ENCODE data around the gene MITF. TPM values are rescaled to one million over a fixed set of nuclear protein-coding genes. Genes with fewer than 3 reads are reported as not detected.

MITF gene
- polyA plus RNA-seq, 1 donor from 2014 or later: 0.54 TPM

GRCh38 chr3:69811452-69812401 lies 72.5 kb downstream of the MITF start:
- Mint-ChIP-seq H3K4me3 (no peak overlapping the region), H3K36me3 (no peaks in the 10 kb centered on the region), H3K9me3 (peaks cover 0 to 5% (median 2%) of the 10 kb centered on the region in 3 donors), H3K4me1 (no peaks in the 10 kb centered on the region), H3K27ac (no peak overlapping the region), H3K27me3 (no peaks in the 10 kb centered on the region)

GRCh38 chr3:69815970-69816369 lies 76.7 kb downstream of the MITF start:
- H3K4me3 Mint-ChIP-seq: no peak overlapping the region

DNA sequence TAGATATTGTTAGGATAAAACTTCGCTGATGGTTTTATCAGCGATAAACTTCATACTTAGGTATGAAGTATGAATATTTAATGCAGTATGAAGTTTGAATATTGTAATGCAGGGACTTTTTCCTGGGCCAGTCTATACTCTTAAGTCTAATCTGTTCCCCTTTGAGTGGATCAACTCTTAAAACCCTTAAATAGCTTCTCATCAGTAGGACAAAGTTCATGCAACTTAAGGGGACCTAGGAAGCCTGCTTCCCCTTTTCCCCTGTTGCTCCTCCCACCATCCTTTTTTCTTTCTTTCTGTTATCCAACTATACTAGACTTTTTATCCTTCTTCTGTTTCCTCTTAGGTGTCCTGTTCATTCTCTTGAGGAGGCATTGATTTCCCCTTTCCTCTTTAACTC lies 78.7 kb downstream of the MITF start:
- Mint-ChIP-seq H3K4me1 (no peaks in the 10 kb centered on the region), H3K4me3 (no peak overlapping the region), H3K9me3 (peaks cover 0 to 3% (median 2%) of the 10 kb centered on the region in 3 donors), H3K27ac (peak overlapping the region in 1 of 3 donors; percentile 4), H3K36me3 (no peaks in the 10 kb centered on the region), H3K27me3 (no peaks in the 10 kb centered on the region)

More at GRCh38 chr3:69815970-69816369, 76.7 kb downstream of the MITF start:
- H3K4me1 Mint-ChIP-seq: no peaks in the 10 kb centered on the region
- H3K27me3 Mint-ChIP-seq: no peaks in the 10 kb centered on the region
- H3K36me3 Mint-ChIP-seq: no peaks in the 10 kb centered on the region
- H3K27ac Mint-ChIP-seq: no peak overlapping the region
- peaks cover 0 to 2% (median 0%) of the 10 kb centered on the region in 3 donors for H3K9me3 Mint-ChIP-seq

- H3K27ac Mint-ChIP-seq: no peak overlapping the region
- no peaks in the 10 kb centered on the region for H3K4me1 Mint-ChIP-seq
- no peaks in the 10 kb centered on the region for H3K36me3 Mint-ChIP-seq
- peaks cover 0 to 6% (median 2%) of the 10 kb centered on the region in 3 donors for H3K9me3 Mint-ChIP-seq
- no peak overlapping the region for H3K4me3 Mint-ChIP-seq
- no peaks in the 10 kb centered on the region for H3K27me3 Mint-ChIP-seq
These were observed 80.0 kb downstream of the MITF start for GRCh38 chr3:69819282-69819681.

- Mint-ChIP-seq H3K36me3 (no peaks in the 10 kb centered on the region), H3K27me3 (no peaks in the 10 kb centered on the region), H3K4me3 (no peak overlapping the region), H3K27ac (no peak overlapping the region), H3K9me3 (peaks cover 0 to 6% (median 0%) of the 10 kb centered on the region in 3 donors), H3K4me1 (no peaks in the 10 kb centered on the region)
These were observed 81.9 kb downstream of the MITF start for GRCh38 chr3:69821133-69821532.

DNA sequence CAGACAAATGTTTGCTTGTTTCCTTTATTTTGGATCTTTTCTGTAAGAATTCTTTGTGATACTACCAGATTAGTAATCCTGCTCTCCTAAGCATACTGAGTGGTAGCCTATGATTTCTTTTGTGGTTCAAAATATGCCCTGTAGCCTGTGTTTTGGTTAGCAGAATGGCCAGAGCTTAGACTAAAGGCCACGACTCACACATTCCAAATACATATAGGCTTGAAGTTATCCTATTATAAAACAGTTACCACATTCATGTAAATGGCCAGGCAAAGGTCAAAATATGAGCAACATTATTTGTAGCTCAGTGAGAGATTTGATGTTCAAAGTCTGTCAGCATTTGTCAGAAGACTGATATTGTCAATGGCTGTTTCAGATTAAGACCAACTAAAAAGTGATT lies 84.5 kb downstream of the MITF start:
- Mint-ChIP-seq H3K9me3 (peaks cover 0 to 11% (median 3%) of the 10 kb centered on the region in 3 donors), H3K4me3 (no peak overlapping the region)

DNA sequence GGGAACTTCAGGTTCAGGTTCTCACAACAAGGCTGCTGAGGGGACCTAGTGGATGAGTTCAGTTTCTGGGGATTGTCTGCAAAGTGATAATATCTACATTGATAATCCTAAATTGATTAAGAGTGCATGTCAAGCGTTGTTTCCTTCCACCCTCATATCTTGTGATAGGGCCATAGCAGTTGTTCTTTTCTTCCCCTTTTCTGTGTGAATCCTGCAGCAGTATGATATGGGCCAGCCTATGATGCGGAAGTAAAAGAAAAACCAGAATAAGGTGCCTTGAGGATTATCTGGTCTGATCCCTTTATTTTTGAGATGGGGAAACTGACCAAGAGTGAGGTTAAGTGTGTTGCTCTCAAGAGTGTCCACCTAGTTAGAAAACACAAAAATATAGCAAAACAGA lies 86.2 kb downstream of the MITF start:
- Mint-ChIP-seq H3K27me3 (no peaks in the 10 kb centered on the region), H3K27ac (no peak overlapping the region), H3K4me3 (no peak overlapping the region), H3K36me3 (no peaks in the 10 kb centered on the region), H3K9me3 (peaks cover 0 to 11% (median 3%) of the 10 kb centered on the region in 3 donors), H3K4me1 (no peaks in the 10 kb centered on the region)

More for the DNA sequence above, 84.5 kb downstream of the MITF start:
- H3K4me1 Mint-ChIP-seq: no peaks in the 10 kb centered on the region
- H3K27me3 Mint-ChIP-seq: no peaks in the 10 kb centered on the region
- no peaks in the 10 kb centered on the region for H3K36me3 Mint-ChIP-seq
- H3K27ac Mint-ChIP-seq: no peak overlapping the region

DNA sequence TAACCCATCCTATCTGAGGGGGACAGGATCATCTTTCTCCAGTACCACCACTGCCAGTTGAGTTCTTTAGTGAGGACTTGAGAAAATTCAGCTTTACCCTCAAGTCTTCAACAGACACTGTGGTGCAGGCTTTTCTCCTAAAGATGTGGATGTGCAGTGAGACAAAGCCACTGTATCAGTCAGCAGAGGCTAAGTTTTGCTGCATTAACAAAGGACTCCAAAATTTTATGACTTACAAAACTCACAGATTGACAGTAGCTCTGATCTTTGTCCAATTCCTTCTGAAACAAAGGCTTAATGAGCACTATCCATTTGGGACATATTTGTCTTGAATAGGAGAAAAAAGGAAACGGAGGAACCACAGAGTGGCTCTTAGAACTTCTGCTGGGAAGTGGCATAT lies 87.9 kb downstream of the MITF start:
- Mint-ChIP-seq H3K9me3 (peaks cover 3 to 15% (median 4%) of the 10 kb centered on the region in 3 donors), H3K4me3 (no peak overlapping the region), H3K27me3 (no peaks in the 10 kb centered on the region), H3K4me1 (no peaks in the 10 kb centered on the region), H3K27ac (no peak overlapping the region), H3K36me3 (peaks cover 1% of the 10 kb centered on the region)

DNA sequence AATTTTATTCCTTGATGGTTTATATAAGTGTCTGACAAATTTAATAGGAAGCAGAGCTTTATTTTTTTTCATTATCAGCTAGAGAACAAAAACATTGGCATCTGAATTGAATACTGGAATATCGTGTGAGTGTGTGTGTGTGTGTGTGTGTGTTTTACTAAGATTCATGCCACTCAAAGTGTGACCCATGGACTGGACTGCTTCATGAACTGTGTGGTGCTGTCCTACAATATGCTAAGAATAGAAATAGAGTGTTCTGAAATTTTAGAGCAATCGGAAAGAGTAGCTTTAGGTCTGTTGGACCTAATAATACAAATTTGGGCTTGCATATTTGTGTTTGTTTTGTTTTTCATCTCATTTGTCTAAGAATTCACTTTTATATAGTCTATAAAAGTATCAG lies 89.6 kb downstream of the MITF start:
- Mint-ChIP-seq H3K27me3 (no peaks in the 10 kb centered on the region), H3K9me3 (peaks cover 3 to 8% (median 4%) of the 10 kb centered on the region in 3 donors), H3K4me1 (no peaks in the 10 kb centered on the region), H3K4me3 (no peak overlapping the region), H3K36me3 (peaks cover 1% of the 10 kb centered on the region), H3K27ac (no peak overlapping the region)

DNA sequence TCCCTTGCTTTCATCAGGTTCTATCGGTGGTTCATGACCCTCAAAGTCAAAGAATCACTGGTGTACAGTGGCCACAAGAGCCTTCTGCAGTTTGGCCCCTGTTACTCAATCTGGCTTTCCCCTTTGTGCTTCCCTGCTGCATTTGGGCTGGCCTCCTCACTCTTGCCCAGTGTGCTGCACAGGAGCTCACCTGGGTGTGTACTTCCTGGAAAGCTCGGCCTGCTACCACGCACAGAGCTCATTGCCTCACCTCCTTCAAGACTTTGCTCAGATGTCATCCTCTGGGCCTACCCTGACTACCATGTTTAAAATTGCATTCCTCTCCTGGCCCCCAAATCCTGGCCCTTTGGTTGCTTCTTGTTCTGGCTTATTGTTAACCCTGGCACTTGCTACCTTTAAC lies 90.9 kb downstream of the MITF start:
- Mint-ChIP-seq H3K27me3 (no peaks in the 10 kb centered on the region), H3K36me3 (peaks cover 1% of the 10 kb centered on the region), H3K4me1 (no peaks in the 10 kb centered on the region), H3K9me3 (peaks cover 5 to 15% (median 7%) of the 10 kb centered on the region in 3 donors), H3K4me3 (no peak overlapping the region), H3K27ac (no peak overlapping the region)

DNA sequence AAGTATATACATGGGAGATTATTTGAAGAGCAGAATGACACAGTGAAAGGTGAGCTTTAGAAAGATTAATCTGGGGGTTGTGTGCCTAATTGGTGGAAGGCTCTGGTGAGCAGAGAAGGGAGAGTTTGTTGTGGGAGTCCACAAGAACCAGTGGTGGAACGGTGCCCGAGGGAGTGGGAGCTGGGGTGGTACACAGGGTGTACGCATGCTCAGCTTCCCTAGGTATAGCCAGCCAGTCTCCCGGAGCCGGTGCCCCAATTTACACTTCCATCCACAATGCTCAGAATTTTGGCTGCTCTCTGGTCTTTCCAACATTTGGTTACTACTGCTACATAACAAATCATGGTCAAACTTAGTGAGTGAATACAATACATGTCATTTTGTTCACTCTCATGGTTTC lies 92.5 kb downstream of the MITF start:
- Mint-ChIP-seq H3K27me3 (no peaks in the 10 kb centered on the region), H3K4me3 (no peak overlapping the region), H3K4me1 (no peaks in the 10 kb centered on the region), H3K27ac (no peak overlapping the region), H3K9me3 (peaks cover 5 to 18% (median 9%) of the 10 kb centered on the region in 3 donors), H3K36me3 (peaks cover 1% of the 10 kb centered on the region)

- H3K27ac Mint-ChIP-seq: no peak overlapping the region
- H3K4me3 Mint-ChIP-seq: no peak overlapping the region
- H3K36me3 Mint-ChIP-seq: peaks cover 1% of the 10 kb centered on the region
- H3K9me3 Mint-ChIP-seq: peaks cover 2 to 14% (median 9%) of the 10 kb centered on the region in 3 donors
- no peaks in the 10 kb centered on the region for H3K27me3 Mint-ChIP-seq
- H3K4me1 Mint-ChIP-seq: no peaks in the 10 kb centered on the region
These were observed 94.3 kb downstream of the MITF start for GRCh38 chr3:69833591-69833990.

GRCh38 chr3:69838217-69838616 lies 99.0 kb downstream of the MITF start:
- H3K27ac Mint-ChIP-seq: no peak overlapping the region
- H3K36me3 Mint-ChIP-seq: no peaks in the 10 kb centered on the region
- H3K27me3 Mint-ChIP-seq: no peaks in the 10 kb centered on the region
- H3K9me3 Mint-ChIP-seq: peaks cover 2 to 10% (median 6%) of the 10 kb centered on the region in 3 donors
- H3K4me1 Mint-ChIP-seq: no peaks in the 10 kb centered on the region
- H3K4me3 Mint-ChIP-seq: no peak overlapping the region

DNA sequence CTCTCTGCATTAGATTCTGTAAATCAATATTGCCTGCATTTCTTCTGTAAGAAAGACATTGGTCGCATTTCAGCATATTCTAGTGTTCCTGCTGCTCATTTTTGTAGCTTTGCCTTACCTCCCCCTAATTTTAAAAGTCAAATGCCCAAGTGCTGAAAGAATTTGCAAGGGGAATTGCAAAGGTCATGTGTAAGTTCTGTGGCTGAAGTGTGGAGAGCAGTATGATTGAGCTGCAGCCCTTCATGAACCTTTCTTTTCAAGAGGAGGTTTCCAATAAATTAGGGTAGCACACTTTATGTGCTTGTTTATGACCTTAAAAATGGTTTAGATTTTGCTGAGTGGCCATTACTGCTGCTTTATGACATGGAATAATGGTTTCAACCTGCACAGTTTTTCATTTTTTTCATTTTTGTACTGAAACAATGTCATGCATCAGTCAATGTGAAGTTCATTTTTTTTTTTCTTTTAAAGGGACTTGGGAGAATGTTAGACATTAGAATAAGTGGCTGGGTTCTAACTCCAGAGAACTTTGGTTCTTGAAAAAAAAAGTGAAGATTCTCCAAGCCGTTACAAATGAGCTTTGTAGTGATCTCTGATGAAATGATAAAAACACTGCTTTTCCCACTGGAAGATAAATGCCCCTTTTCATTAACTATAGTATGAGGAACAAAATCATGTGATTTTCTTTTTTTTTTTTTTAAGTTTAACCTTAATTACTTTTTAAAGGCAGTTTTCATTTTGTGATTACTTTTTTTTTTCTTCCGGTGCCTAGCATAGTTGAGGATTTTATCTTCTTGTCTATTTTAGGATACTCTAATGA lies 99.6 kb downstream of the MITF start:
- H3K27ac Mint-ChIP-seq: no peak overlapping the region
- H3K4me3 Mint-ChIP-seq: no peak overlapping the region
- H3K9me3 Mint-ChIP-seq: peaks cover 2 to 10% (median 6%) of the 10 kb centered on the region in 3 donors
- no peaks in the 10 kb centered on the region for H3K36me3 Mint-ChIP-seq
- H3K27me3 Mint-ChIP-seq: no peaks in the 10 kb centered on the region
- H3K4me1 Mint-ChIP-seq: no peaks in the 10 kb centered on the region

DNA sequence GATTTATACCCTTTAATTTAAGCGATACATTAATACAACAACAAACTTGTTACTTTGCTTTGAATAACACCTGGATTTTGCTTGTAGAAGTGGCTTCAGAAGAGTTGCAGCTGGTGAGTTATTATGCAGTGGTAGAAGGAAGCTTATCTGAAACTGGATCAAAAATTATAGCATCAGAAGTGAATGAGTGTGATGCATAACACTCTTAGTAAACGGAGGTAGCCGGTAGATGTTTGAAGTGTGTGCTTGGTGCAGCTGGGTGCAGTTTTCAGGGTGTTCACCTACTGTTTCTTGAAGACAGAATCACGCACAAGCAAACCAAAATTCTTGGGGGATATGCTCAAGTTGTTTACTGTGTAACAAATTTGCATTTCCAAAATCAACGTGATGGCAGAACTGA lies 103.1 kb downstream of the MITF start:
- Mint-ChIP-seq H3K4me3 (no peak overlapping the region), H3K9me3 (peaks cover 0 to 1% (median 0%) of the 10 kb centered on the region in 3 donors), H3K36me3 (no peaks in the 10 kb centered on the region), H3K4me1 (no peaks in the 10 kb centered on the region), H3K27me3 (no peaks in the 10 kb centered on the region), H3K27ac (no peak overlapping the region)

Data from IgD-negative memory B cell (primary cell).